Natural killer cell (primary cell): Measurements from ENCODE around the gene VSX1. TPM values are rescaled to one million over a fixed set of nuclear protein-coding genes. Genes with fewer than 3 reads are reported as not detected.

Source experiments
- ATAC-seq, 3 donors: fragments of 150-1000 bp in 2 of 3; fragments of 200-7000 bp in 1 of 3; cut with Tn5 transposase; 1 replicate in 1 of 3; 2 replicates in 2 of 3; pipeline ENCODE4 v1.10.0; 2021; ENCODE audit warnings: mild to moderate bottlenecking in 2 of 3, moderate library complexity in 2 of 3
- DNase-seq, 2 donors: peaks; one replicate each; pipeline versions ENCODE4 v3.0.0 to v3.0.0-alpha.2; 2013 to 2021; ENCODE audit warnings: mixed read lengths in 1 of 2
- H3K27ac ChIP-seq: one replicate; pipeline ENCODE4 v1.5.1; 2013; ENCODE audit warnings: mild to moderate bottlenecking, low read length
- H3K27me3 ChIP-seq: one replicate; pipeline ENCODE4 v1.6.1; 2013; ENCODE audit warnings: low read length; ENCODE audit not compliant: control insufficient read depth, insufficient read depth
- H3K36me3 ChIP-seq: one replicate; pipeline ENCODE4 v1.6.1; 2013; ENCODE audit warnings: low read length; ENCODE audit not compliant: control insufficient read depth, insufficient read depth
- H3K4me1 ChIP-seq: one replicate; pipeline ENCODE4 v1.6.1; 2013; ENCODE audit warnings: low read length; ENCODE audit not compliant: control insufficient read depth, insufficient read depth
- H3K4me3 ChIP-seq: one replicate; pipeline ENCODE4 v1.5.1; 2013; ENCODE audit warnings: low read length
- H3K9me3 ChIP-seq: one replicate; pipeline ENCODE4 v1.6.1; 2013; ENCODE audit warnings: low read length; ENCODE audit not compliant: control insufficient read depth, insufficient read depth
- H3K27ac Mint-ChIP-seq, 2 donors: one replicate each; pipeline ENCODE4 v1.8.0; 2022; ENCODE audit warnings: mild to moderate bottlenecking in 2 of 2, mixed read lengths in 2 of 2, moderate library complexity in 1 of 2
- H3K27me3 Mint-ChIP-seq, 2 donors: one replicate each; pipeline ENCODE4 v1.8.0; 2022; ENCODE audit warnings: low read depth in 2 of 2, mixed read lengths in 2 of 2
- H3K36me3 Mint-ChIP-seq: one replicate; pipeline ENCODE4 v1.8.0; 2022; ENCODE audit warnings: mixed read lengths
- H3K4me1 Mint-ChIP-seq, 2 donors: one replicate each; pipeline ENCODE4 v1.8.0; 2022; ENCODE audit warnings: mixed read lengths in 2 of 2
- H3K4me3 Mint-ChIP-seq: one replicate; pipeline ENCODE4 v1.8.0; 2022; ENCODE audit warnings: mild to moderate bottlenecking, moderate library complexity, mixed read lengths
- H3K9me3 Mint-ChIP-seq, 2 donors: one replicate each; pipeline ENCODE4 v1.8.0; 2022; ENCODE audit warnings: mixed read lengths in 2 of 2
- CTCF ChIP-seq: fragments of 200-600 bp; IDR thresholded peaks from one replicate; pipeline ENCODE4 v1.8.0; 2022; ENCODE audit warnings: antibody characterized with exemption
- WGBS: methylation state at CpG from one replicate; pipeline ENCODE4 v1.1.7; 2013; ENCODE audit warnings: missing lambda C conversion rate; ENCODE audit not compliant: insufficient coverage; 5-methylcytosine and 5-hydroxymethylcytosine counted together
- intact Hi-C: fragments of 100-400 bp; cut with micrococcal nuclease; formaldehyde crosslinking; loops from one replicate; pipeline ENCODE4 v1.14.2; 2022
- total RNA-seq, 4 donors: library from RNA; stranded (reverse); fragments of 120-200 nt in 1 of 4; gene quantifications; one replicate each; pipeline versions ENCODE4 v1.2.3 to v1.2.4, GENCODE V29; 2013 to 2022

VSX1 gene
- total RNA-seq, 3 donors from 2014 or later (not counting 1 experiment from before 2014, with no cell fraction given), result not detected

GRCh38 chr20:25030007-25030648 is 51.8 kb downstream of the VSX1 start:
- Histone ChIP-seq H3K27ac (no peak overlapping the region), H3K9me3 (no peaks in the 10 kb centered on the region), H3K4me3 (no peak overlapping the region), H3K36me3 (peaks cover 26% of the 10 kb centered on the region), H3K4me1 (peaks cover under 1% of the 10 kb centered on the region), H3K27me3 (no peaks in the 10 kb centered on the region)
- peaks cover 34 to 50% of the 10 kb centered on the region in 2 donors for H3K4me1 Mint-ChIP-seq
- H3K36me3 Mint-ChIP-seq, result no peaks in the 10 kb centered on the region
- DNase-seq (no peak), ATAC-seq (no peak)
- H3K27ac Mint-ChIP-seq, result peak overlapping the region in 1 of 2 donors; percentile 43
- H3K9me3 Mint-ChIP-seq, result no peaks in the 10 kb centered on the region
- intact Hi-C loops, result no loop called here
- no peak overlapping the region for H3K4me3 Mint-ChIP-seq
- WGBS, result 97% methylated on average over 5 of the region's 5 CpGs
- no peaks in the 10 kb centered on the region for H3K27me3 Mint-ChIP-seq
- no peak for TF ChIP-seq CTCF

GRCh38 chr20:25025986-25026605 is 55.8 kb downstream of the VSX1 start:
- no peaks in the 10 kb centered on the region for H3K27me3 ChIP-seq
- H3K27ac ChIP-seq, result no peak overlapping the region
- peaks cover 38 to 50% of the 10 kb centered on the region in 2 donors for H3K4me1 Mint-ChIP-seq
- intact Hi-C loops, result no loop called here
- H3K9me3 Mint-ChIP-seq, result no peaks in the 10 kb centered on the region
- H3K27ac Mint-ChIP-seq, result no peak overlapping the region
- H3K4me3 Mint-ChIP-seq, result no peak overlapping the region
- no peak overlapping the region for H3K4me3 ChIP-seq
- H3K36me3 ChIP-seq, result peaks cover 40% of the 10 kb centered on the region
- no peaks in the 10 kb centered on the region for H3K36me3 Mint-ChIP-seq
- WGBS, result 89% methylated on average over 4 of the region's 4 CpGs
- ATAC-seq, result no peak
- H3K9me3 ChIP-seq, result no peaks in the 10 kb centered on the region
- H3K4me1 ChIP-seq, result peaks cover 21% of the 10 kb centered on the region
- H3K27me3 Mint-ChIP-seq, result no peaks in the 10 kb centered on the region
- TF ChIP-seq CTCF, result no peak
- no peak for DNase-seq

Other genes with a start within 250 kb of the VSX1 start
- gene CST7, start 132.9 kb downstream of the VSX1 start, total RNA-seq, result 100 to 1,000 TPM; 590 to 700 (median 619) TPM
- gene APMAP, start 89.4 kb downstream of the VSX1 start, total RNA-seq, result 100 to 1,000 TPM; 205 to 212 (median 207) TPM
- 10 to 100 TPM; 46.3 to 67.4 (median 57.4) TPM for gene ACSS1, start 24.0 kb downstream of the VSX1 start, total RNA-seq
- 10 to 100 TPM; 36.4 to 43.1 (median 41.4) TPM for gene ENTPD6, start 113.6 kb upstream of the VSX1 start, total RNA-seq
- gene PYGB, start 165.9 kb upstream of the VSX1 start, total RNA-seq, result 10 to 100 TPM; 39.4 to 55.4 (median 47.0) TPM